K562 (cell line): ENCODE results near the gene UBE2S. TPM values are rescaled to one million over a fixed set of nuclear protein-coding genes. Genes with fewer than 3 reads are reported as not detected.

Source experiments
- BHLHE40 ChIP-seq: IDR thresholded peaks from 2 replicates; pipeline ENCODE4 v1.6.1; 2011; ENCODE audit warnings: low read length, improper control_type of control experiment
- CHD2 ChIP-seq: IDR thresholded peaks from 2 replicates; pipeline ENCODE4 v1.6.1; 2011; ENCODE audit warnings: low read depth, low read length
- ELF1 ChIP-seq: fragments of 200-800 bp; sonication (Bioruptor generic); IDR thresholded peaks from 2 replicates; pipeline ENCODE4 v1.6.1; 2016; ENCODE audit warnings: missing genetic modification characterization, missing compliant biosample characterization
- ETS1 ChIP-seq: conservative IDR thresholded peaks from 2 replicates; pipeline ENCODE4 v1.6.1; 2011; ENCODE audit warnings: low read depth, mild to moderate bottlenecking, low read length; ENCODE audit not compliant: control insufficient read depth
- HCFC1 ChIP-seq: IDR thresholded peaks from 2 replicates; pipeline ENCODE4 v1.6.1; 2012; ENCODE audit warnings: low read depth, low read length, improper control_type of control experiment
- KLF16 ChIP-seq: IDR thresholded peaks from 2 replicates; pipeline ENCODE4 v1.6.1; 2016; ENCODE audit warnings: antibody characterized with exemption
- MECOM ChIP-seq: fragments of 250-450 bp; sonication (Bioruptor Pico); IDR thresholded peaks from 2 replicates; pipeline ENCODE4 v1.8.0; 2022; ENCODE audit warnings: inconsistent platforms
- POLR3G ChIP-seq: IDR thresholded peaks from 2 replicates; pipeline ENCODE4 v1.6.1; 2011; ENCODE audit not compliant: insufficient read length, insufficient replicate concordance; ENCODE audit errors: extremely low read depth
- SRSF9 ChIP-seq: fragments of 200-400 bp; formaldehyde crosslinking; IDR thresholded peaks from 2 replicates; pipeline ENCODE4 v1.6.1; 2017; ENCODE audit warnings: low read depth, low read length, borderline replicate concordance
- ZFPM2 ChIP-seq: fragments of 250-450 bp; sonication (Bioruptor Pico); IDR thresholded peaks from 2 replicates; pipeline ENCODE4 v1.5.1; 2022; ENCODE audit warnings: mild to moderate bottlenecking
- ZNF174 ChIP-seq: fragments of 250-450 bp; sonication (Bioruptor Pico); IDR thresholded peaks from 2 replicates; pipeline ENCODE4 v1.4.0; 2020; ENCODE audit warnings: mild to moderate bottlenecking
- ZNF232 ChIP-seq: sonication (generic); formaldehyde crosslinking; IDR thresholded peaks from 2 replicates; pipeline ENCODE4 v1.8.0; 2022; ENCODE audit warnings: mild to moderate bottlenecking, missing genetic modification reagents
- ZNF384 ChIP-seq: IDR thresholded peaks from 2 replicates; pipeline ENCODE4 v1.6.1; 2012; ENCODE audit warnings: low read depth, low read length, improper control_type of control experiment
- ZNF584 ChIP-seq: fragments of 200-800 bp; sonication (Bioruptor generic); IDR thresholded peaks from 2 replicates; pipeline ENCODE4 v1.6.1; 2016; ENCODE audit warnings: low read depth, mild to moderate bottlenecking, missing genetic modification characterization, missing compliant biosample characterization
- ZSCAN32 ChIP-seq: fragments of 450-650 bp; formaldehyde crosslinking; IDR thresholded peaks from 2 replicates; pipeline ENCODE4 v1.4.0; 2020; ENCODE audit warnings: mild to moderate bottlenecking, moderate library complexity
- polyA plus RNA-seq, 8 experiments: library from polyadenylated mRNA; depleted of rRNA in 4 of 8; stranded (reverse) in 5 of 8; unstranded in 3 of 8; fragments of >200 nt; fragmentation: Nextera tagmentation in 2 of 8; fragmentation: Illumina TruSeq in 1 of 8; extraction: Ambion mirVana in 2 of 8; extraction: Trizol in 1 of 8; gene quantifications; 2 replicates each; pipeline versions ENCODE4 v1.2.1 to v1.2.3, GENCODE V29; 2011 to 2014; ENCODE audit warnings: inconsistent platforms in 1 of 8, missing spikeins in 1 of 8
- total RNA-seq, 7 experiments: library from RNA; depleted of rRNA in 6 of 7; stranded (reverse); fragments of >200 nt in 6 of 7; fragmentation: Illumina TruSeq in 2 of 7; extraction: Trizol in 2 of 7; gene quantifications; 2 replicates each; pipeline versions ENCODE4 v1.2.1 to v1.2.3, GENCODE V29; 2011 to 2021; ENCODE audit warnings: low replicate concordance in 1 of 7
- TF ChIP-seq, protein P1 (sequence below): sonication (generic); formaldehyde crosslinking; IDR thresholded peaks from 2 replicates; pipeline ENCODE4 v1.8.0; 2022; ENCODE audit warnings: mild to moderate bottlenecking, missing genetic modification reagents
- TF ChIP-seq, protein P2 (sequence below): fragments of 450-650 bp; IDR thresholded peaks from 2 replicates; pipeline ENCODE4 v1.6.1; 2018; ENCODE audit not compliant: partially characterized antibody
- TF ChIP-seq, protein P3 (sequence below): fragments of 250-450 bp; sonication (Bioruptor Pico); IDR thresholded peaks from 2 replicates; pipeline ENCODE4 v1.5.0; 2021
- TF ChIP-seq, protein P4 (sequence below): fragments of 450-650 bp; conservative IDR thresholded peaks from 2 replicates; pipeline ENCODE4 v1.6.1; 2016; ENCODE audit warnings: missing genetic modification characterization, low read depth, mild to moderate bottlenecking, missing compliant biosample characterization, moderate library complexity

UBE2S gene
- total and polyA plus RNA-seq, 9 of the 15 experiments (the other 6 are each of a cell fraction or from before 2014, with no cell fraction given), result 1.5 to 1,305 (median 157) TPM

DNA sequence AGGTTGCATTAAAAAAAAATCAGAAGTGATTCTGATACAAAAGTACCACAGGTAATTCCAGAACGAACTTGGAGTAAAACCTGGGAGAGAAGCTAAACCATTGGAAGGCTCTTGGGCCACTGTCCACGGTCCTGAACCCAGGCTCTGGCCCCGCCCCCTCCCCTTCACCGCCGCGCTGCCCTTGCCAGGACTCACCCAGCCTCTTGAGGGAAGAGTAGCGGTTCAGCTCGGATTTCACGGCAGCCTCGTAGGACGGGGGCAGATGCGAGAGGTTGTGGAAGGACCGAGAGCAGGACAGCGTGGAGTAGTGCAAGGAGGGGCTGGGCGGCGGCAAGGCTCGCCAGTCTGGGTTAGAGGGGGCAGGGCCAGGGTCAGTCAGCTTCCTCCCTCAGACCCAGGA, 29.8 kb upstream of the UBE2S start (continued):
- TF ChIP-seq ETS1 (no peak), ZNF384 (no peak), ZNF174 (no peak), HCFC1 (peak; percentile 41; the same call in 1 of the 2 replicates), ZNF232 (CRISPR knock-in tag) (no peak), ZSCAN32 (CRISPR knock-in tag) (no peak), POLR3G (no peak), ZFPM2 (CRISPR knock-in tag) (no peak), CHD2 (no peak), SRSF9 (no peak), ZNF584 (CRISPR knock-in tag) (peak; percentile 71; the same call in 1 of the 2 replicates), BHLHE40 (no peak), KLF16 (no peak), ELF1 (no peak), MECOM (no peak)
- TF ChIP-seq, protein P1, sequence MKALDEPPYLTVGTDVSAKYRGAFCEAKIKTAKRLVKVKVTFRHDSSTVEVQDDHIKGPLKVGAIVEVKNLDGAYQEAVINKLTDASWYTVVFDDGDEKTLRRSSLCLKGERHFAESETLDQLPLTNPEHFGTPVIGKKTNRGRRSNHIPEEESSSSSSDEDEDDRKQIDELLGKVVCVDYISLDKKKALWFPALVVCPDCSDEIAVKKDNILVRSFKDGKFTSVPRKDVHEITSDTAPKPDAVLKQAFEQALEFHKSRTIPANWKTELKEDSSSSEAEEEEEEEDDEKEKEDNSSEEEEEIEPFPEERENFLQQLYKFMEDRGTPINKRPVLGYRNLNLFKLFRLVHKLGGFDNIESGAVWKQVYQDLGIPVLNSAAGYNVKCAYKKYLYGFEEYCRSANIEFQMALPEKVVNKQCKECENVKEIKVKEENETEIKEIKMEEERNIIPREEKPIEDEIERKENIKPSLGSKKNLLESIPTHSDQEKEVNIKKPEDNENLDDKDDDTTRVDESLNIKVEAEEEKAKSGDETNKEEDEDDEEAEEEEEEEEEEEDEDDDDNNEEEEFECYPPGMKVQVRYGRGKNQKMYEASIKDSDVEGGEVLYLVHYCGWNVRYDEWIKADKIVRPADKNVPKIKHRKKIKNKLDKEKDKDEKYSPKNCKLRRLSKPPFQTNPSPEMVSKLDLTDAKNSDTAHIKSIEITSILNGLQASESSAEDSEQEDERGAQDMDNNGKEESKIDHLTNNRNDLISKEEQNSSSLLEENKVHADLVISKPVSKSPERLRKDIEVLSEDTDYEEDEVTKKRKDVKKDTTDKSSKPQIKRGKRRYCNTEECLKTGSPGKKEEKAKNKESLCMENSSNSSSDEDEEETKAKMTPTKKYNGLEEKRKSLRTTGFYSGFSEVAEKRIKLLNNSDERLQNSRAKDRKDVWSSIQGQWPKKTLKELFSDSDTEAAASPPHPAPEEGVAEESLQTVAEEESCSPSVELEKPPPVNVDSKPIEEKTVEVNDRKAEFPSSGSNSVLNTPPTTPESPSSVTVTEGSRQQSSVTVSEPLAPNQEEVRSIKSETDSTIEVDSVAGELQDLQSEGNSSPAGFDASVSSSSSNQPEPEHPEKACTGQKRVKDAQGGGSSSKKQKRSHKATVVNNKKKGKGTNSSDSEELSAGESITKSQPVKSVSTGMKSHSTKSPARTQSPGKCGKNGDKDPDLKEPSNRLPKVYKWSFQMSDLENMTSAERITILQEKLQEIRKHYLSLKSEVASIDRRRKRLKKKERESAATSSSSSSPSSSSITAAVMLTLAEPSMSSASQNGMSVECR (CRISPR knock-in tag), result peak; percentile 83
- TF ChIP-seq, protein P2, sequence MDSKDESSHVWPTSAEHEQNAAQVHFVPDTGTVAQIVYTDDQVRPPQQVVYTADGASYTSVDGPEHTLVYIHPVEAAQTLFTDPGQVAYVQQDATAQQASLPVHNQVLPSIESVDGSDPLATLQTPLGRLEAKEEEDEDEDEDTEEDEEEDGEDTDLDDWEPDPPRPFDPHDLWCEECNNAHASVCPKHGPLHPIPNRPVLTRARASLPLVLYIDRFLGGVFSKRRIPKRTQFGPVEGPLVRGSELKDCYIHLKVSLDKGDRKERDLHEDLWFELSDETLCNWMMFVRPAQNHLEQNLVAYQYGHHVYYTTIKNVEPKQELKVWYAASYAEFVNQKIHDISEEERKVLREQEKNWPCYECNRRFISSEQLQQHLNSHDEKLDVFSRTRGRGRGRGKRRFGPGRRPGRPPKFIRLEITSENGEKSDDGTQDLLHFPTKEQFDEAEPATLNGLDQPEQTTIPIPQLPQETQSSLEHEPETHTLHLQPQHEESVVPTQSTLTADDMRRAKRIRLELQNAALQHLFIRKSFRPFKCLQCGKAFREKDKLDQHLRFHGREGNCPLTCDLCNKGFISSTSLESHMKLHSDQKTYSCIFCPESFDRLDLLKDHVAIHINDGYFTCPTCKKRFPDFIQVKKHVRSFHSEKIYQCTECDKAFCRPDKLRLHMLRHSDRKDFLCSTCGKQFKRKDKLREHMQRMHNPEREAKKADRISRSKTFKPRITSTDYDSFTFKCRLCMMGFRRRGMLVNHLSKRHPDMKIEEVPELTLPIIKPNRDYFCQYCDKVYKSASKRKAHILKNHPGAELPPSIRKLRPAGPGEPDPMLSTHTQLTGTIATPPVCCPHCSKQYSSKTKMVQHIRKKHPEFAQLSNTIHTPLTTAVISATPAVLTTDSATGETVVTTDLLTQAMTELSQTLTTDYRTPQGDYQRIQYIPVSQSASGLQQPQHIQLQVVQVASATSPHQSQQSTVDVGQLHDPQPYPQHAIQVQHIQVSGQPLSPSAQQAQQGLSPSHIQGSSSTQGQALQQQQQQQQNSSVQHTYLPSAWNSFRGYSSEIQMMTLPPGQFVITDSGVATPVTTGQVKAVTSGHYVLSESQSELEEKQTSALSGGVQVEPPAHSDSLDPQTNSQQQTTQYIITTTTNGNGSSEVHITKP, result no peak
- TF ChIP-seq, protein P3, sequence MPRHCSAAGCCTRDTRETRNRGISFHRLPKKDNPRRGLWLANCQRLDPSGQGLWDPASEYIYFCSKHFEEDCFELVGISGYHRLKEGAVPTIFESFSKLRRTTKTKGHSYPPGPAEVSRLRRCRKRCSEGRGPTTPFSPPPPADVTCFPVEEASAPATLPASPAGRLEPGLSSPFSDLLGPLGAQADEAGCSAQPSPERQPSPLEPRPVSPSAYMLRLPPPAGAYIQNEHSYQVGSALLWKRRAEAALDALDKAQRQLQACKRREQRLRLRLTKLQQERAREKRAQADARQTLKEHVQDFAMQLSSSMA (CRISPR knock-in tag), result no peak
- TF ChIP-seq, protein P4, sequence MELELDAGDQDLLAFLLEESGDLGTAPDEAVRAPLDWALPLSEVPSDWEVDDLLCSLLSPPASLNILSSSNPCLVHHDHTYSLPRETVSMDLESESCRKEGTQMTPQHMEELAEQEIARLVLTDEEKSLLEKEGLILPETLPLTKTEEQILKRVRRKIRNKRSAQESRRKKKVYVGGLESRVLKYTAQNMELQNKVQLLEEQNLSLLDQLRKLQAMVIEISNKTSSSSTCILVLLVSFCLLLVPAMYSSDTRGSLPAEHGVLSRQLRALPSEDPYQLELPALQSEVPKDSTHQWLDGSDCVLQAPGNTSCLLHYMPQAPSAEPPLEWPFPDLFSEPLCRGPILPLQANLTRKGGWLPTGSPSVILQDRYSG (tag), result 0 out of 2 replicates have a peak, but pooled peaks have one; percentile 64
